MM.1S (cell line): ENCODE measurements around the gene SEMA3E.

Experiments used
- EZH2phosphoT487 ChIP-seq: fragments of 300-600 bp; sonication (generic); IDR thresholded peaks from 2 replicates; pipeline ENCODE4 v1.6.1; 2018; ENCODE audit warnings: antibody characterized with exemption, low read length
- TF ChIP-seq, protein P1 (sequence below): fragments of 300-600 bp; sonication (generic); IDR thresholded peaks from 2 replicates; pipeline ENCODE4 v1.5.1; 2016; ENCODE audit warnings: antibody characterized with exemption, low read length, mixed read lengths

DNA sequence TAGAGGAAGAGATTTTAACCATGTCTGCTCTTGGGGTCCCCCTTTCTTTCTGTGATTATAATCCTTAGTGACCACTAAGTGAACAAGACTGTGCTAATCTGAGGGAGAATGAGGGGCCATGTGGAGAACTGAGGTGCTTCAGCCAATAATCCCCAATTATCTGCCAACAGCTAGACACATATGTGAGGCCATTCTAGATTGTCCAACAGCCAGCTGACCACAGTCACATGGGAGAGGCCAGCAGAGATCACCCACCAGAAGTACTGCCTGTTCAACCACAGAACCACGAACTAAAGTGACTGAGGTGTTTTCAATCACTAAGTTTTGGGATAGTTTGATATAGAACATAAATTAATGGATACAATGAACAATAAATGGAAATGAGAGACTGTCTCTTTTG lies 74.3 kb downstream of the SEMA3E start:
- TF ChIP-seq, protein P1, sequence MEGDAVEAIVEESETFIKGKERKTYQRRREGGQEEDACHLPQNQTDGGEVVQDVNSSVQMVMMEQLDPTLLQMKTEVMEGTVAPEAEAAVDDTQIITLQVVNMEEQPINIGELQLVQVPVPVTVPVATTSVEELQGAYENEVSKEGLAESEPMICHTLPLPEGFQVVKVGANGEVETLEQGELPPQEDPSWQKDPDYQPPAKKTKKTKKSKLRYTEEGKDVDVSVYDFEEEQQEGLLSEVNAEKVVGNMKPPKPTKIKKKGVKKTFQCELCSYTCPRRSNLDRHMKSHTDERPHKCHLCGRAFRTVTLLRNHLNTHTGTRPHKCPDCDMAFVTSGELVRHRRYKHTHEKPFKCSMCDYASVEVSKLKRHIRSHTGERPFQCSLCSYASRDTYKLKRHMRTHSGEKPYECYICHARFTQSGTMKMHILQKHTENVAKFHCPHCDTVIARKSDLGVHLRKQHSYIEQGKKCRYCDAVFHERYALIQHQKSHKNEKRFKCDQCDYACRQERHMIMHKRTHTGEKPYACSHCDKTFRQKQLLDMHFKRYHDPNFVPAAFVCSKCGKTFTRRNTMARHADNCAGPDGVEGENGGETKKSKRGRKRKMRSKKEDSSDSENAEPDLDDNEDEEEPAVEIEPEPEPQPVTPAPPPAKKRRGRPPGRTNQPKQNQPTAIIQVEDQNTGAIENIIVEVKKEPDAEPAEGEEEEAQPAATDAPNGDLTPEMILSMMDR, result no peak
- no peak for TF ChIP-seq EZH2phosphoT487
